B cell (primary cell): ENCODE results near the gene MAP6. TPM values are rescaled to one million over a fixed set of nuclear protein-coding genes. Genes with fewer than 3 reads are reported as not detected.

Experiments
- ATAC-seq: fragments of 200-7000 bp; cut with Tn5 transposase; one replicate; pipeline ENCODE4 v1.10.0; 2021; ENCODE audit warnings: low read depth, mild to moderate bottlenecking, moderate number of reproducible peaks, moderate library complexity
- CTCF ChIA-PET: fragments of 350-600 bp; sonication (Branson Sonifier 250); formaldehyde crosslinking; loops from one replicate; lab custom pipeline; 2021; ENCODE audit warnings: antibody characterized with exemption, inconsistent platforms; lab: Charles Lee
- POLR2A ChIA-PET: fragments of 350-600 bp; sonication (Branson Sonifier 250); formaldehyde crosslinking; loops from one replicate; lab custom pipeline; 2021; ENCODE audit warnings: antibody characterized with exemption; lab: Charles Lee
- DNase-seq: peaks from one replicate; pipeline ENCODE4 v3.0.0; 2013
- H2AFZ ChIP-seq: 2 replicates; pipeline ENCODE4 v1.6.1; 2012; ENCODE audit warnings: mild to moderate bottlenecking, low read depth, low read length; ENCODE audit not compliant: insufficient read depth, poor library complexity, severe bottlenecking
- H3K27ac ChIP-seq, 2 donors: 1 replicate in 1 of 2; 2 replicates in 1 of 2; pipeline ENCODE4 v1.5.1; 2012 to 2013; ENCODE audit warnings: low read length in 2 of 2, mild to moderate bottlenecking in 2 of 2, moderate library complexity in 1 of 2
- H3K27me3 ChIP-seq, 4 experiments: fragments of 200-600 bp in 1 of 4; sonication (generic) in 1 of 4; replicated peaks in 1 of 4; 1 replicate in 2 of 4; 2 replicates in 2 of 4; pipeline versions ENCODE4 v1.6.1 to v1.7.0; 2013 to 2016; ENCODE audit warnings: low read length in 3 of 4, mild to moderate bottlenecking in 2 of 4, mixed read lengths in 1 of 4, moderate library complexity in 1 of 4; ENCODE audit not compliant: insufficient read depth in 4 of 4, control insufficient read depth in 3 of 4; ENCODE audit errors: control extremely low read depth in 1 of 4
- H3K36me3 ChIP-seq, 2 experiments: replicated peaks in 1 of 2; 1 replicate in 1 of 2; 2 replicates in 1 of 2; pipeline versions ENCODE4 v1.6.1 to v1.7.1; 2013; ENCODE audit warnings: low read length in 1 of 2; ENCODE audit not compliant: insufficient read depth in 2 of 2, control insufficient read depth in 1 of 2; ENCODE audit errors: control extremely low read depth in 1 of 2, extremely low read depth in 1 of 2
- H3K4me1 ChIP-seq, 2 donors: fragments of 200-600 bp in 1 of 2; sonication (generic) in 1 of 2; 1 replicate in 1 of 2; 2 replicates in 1 of 2; pipeline versions ENCODE4 v1.5.1 to v1.6.1; 2013 to 2017; ENCODE audit warnings: low read length in 2 of 2; ENCODE audit not compliant: control insufficient read depth in 2 of 2, insufficient read depth in 2 of 2
- H3K4me2 ChIP-seq: replicated peaks from 2 replicates; pipeline ENCODE3; 2012; ENCODE audit warnings: mild to moderate bottlenecking, low read depth, low read length; ENCODE audit not compliant: poor library complexity, severe bottlenecking
- H3K4me3 ChIP-seq, 5 experiments: fragments of 200-600 bp in 1 of 5; sonication (generic) in 1 of 5; 1 replicate in 3 of 5; 2 replicates in 2 of 5; pipeline versions ENCODE4 v1.5.1 to v1.7.0; 2011 to 2016; ENCODE audit warnings: low read length in 4 of 5, mild to moderate bottlenecking in 4 of 5, low read depth in 2 of 5, control low read depth in 1 of 5, moderate library complexity in 1 of 5; ENCODE audit not compliant: insufficient read depth in 1 of 5; ENCODE audit errors: control extremely low read depth in 1 of 5, extremely low read depth in 1 of 5
- H3K79me2 ChIP-seq: fragments of 200-600 bp; sonication (generic); one replicate; pipeline ENCODE4 v1.6.0; 2016; ENCODE audit warnings: low read length; ENCODE audit not compliant: control insufficient read depth, insufficient read depth
- H3K9ac ChIP-seq: fragments of 200-600 bp; sonication (generic); 2 replicates; pipeline ENCODE4 v1.6.1; 2017; ENCODE audit warnings: mild to moderate bottlenecking, low read length, moderate library complexity
- H3K9me3 ChIP-seq, 3 donors: one replicate each; pipeline versions ENCODE4 v1.6.1 to v1.7.1; 2013; ENCODE audit warnings: low read length in 2 of 3; ENCODE audit not compliant: control insufficient read depth in 2 of 3, insufficient read depth in 1 of 3; ENCODE audit errors: control extremely low read depth in 1 of 3
- H4K20me1 ChIP-seq: 2 replicates; pipeline ENCODE4 v1.6.0; 2012; ENCODE audit warnings: mild to moderate bottlenecking, low read length; ENCODE audit not compliant: insufficient read depth, control insufficient read depth, poor library complexity, severe bottlenecking
- H3K27ac Mint-ChIP-seq: one replicate; pipeline ENCODE4 v1.8.0; 2021; ENCODE audit warnings: mixed read lengths
- H3K27me3 Mint-ChIP-seq: one replicate; pipeline ENCODE4 v1.8.0; 2021; ENCODE audit warnings: mixed read lengths
- H3K4me1 Mint-ChIP-seq: one replicate; pipeline ENCODE4 v1.8.0; 2021; ENCODE audit warnings: mixed read lengths
- H3K4me3 Mint-ChIP-seq: one replicate; pipeline ENCODE4 v1.8.0; 2021; ENCODE audit warnings: mixed read lengths
- H3K9me3 Mint-ChIP-seq: one replicate; pipeline ENCODE4 v1.8.0; 2022; ENCODE audit warnings: mixed read lengths; ENCODE audit not compliant: insufficient read depth
- EZH2 ChIP-seq: IDR thresholded peaks from 2 replicates; pipeline ENCODE4 v1.6.1; 2012; ENCODE audit warnings: borderline replicate concordance, low read depth, mild to moderate bottlenecking, moderate library complexity, low read length; ENCODE audit not compliant: insufficient read depth, poor library complexity, severe bottlenecking
- WGBS: methylation state at CpG from one replicate; pipeline ENCODE4 v1.1.5; 2013; ENCODE audit warnings: missing lambda C conversion rate; ENCODE audit not compliant: insufficient coverage; 5-methylcytosine and 5-hydroxymethylcytosine counted together
- intact Hi-C: fragments of 100-400 bp; cut with micrococcal nuclease; formaldehyde crosslinking; loops from one replicate; pipeline ENCODE4 v1.10.0; 2022
- polyA plus RNA-seq: library from polyadenylated mRNA; depleted of rRNA; stranded (reverse); fragments of >200 nt; gene quantifications from 2 replicates; pipeline ENCODE4 v1.2.3, GENCODE V29; 2012
- total RNA-seq, 2 donors: library from RNA; stranded (reverse); fragments of 120-200 nt in 1 of 2; gene quantifications; 1 replicate in 1 of 2; 2 replicates in 1 of 2; pipeline versions ENCODE4 v1.2.3 to v1.2.4, GENCODE V29; 2013 to 2022
- TF ChIP-seq, protein P1 (sequence below): fragments of 200-600 bp; IDR thresholded peaks from one replicate; pipeline ENCODE4 v1.8.0; 2022; ENCODE audit warnings: antibody characterized with exemption, mild to moderate bottlenecking

Gene MAP6
- total and polyA plus RNA-seq, 2 donors (not counting 1 experiment from before 2014, with no cell fraction given), result 0.54 to 0.57 TPM

- no peak overlapping the region for H3K4me3 Mint-ChIP-seq
- ChIA-PET CTCF (no interaction called here), POLR2A (no interaction called here)
- TF ChIP-seq EZH2, result no peak
- TF ChIP-seq, protein P1, sequence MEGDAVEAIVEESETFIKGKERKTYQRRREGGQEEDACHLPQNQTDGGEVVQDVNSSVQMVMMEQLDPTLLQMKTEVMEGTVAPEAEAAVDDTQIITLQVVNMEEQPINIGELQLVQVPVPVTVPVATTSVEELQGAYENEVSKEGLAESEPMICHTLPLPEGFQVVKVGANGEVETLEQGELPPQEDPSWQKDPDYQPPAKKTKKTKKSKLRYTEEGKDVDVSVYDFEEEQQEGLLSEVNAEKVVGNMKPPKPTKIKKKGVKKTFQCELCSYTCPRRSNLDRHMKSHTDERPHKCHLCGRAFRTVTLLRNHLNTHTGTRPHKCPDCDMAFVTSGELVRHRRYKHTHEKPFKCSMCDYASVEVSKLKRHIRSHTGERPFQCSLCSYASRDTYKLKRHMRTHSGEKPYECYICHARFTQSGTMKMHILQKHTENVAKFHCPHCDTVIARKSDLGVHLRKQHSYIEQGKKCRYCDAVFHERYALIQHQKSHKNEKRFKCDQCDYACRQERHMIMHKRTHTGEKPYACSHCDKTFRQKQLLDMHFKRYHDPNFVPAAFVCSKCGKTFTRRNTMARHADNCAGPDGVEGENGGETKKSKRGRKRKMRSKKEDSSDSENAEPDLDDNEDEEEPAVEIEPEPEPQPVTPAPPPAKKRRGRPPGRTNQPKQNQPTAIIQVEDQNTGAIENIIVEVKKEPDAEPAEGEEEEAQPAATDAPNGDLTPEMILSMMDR, result no peak
- intact Hi-C loops, result no loop called here
- H3K9me3 Mint-ChIP-seq, result no peaks in the 10 kb centered on the region
- H2AFZ ChIP-seq, result no peak overlapping the region
- H4K20me1 ChIP-seq, result no peaks in the 10 kb centered on the region
- no peak overlapping the region for H3K27ac Mint-ChIP-seq
- peaks cover 0 to 12% (median 5%) of the 10 kb centered on the region in 4 experiments for H3K27me3 ChIP-seq
- no peak for DNase-seq
- H3K79me2 ChIP-seq, result no peaks in the 10 kb centered on the region
- peaks cover 0 to 2% (median 0%) of the 10 kb centered on the region in 3 donors for H3K9me3 ChIP-seq
- no peak overlapping the region for H3K4me3 ChIP-seq
- H3K4me2 ChIP-seq, result no peak overlapping the region
- H3K36me3 ChIP-seq, result no peaks in the 10 kb centered on the region
- no peak overlapping the region for H3K27ac ChIP-seq
- H3K27me3 Mint-ChIP-seq, result peaks cover 30% of the 10 kb centered on the region
- WGBS, result 92% methylated on average over 7 of the region's 9 CpGs
- H3K9ac ChIP-seq, result no peak overlapping the region
- peaks cover 25% of the 10 kb centered on the region for H3K4me1 Mint-ChIP-seq
- ATAC-seq, result no peak
- H3K4me1 ChIP-seq, result peaks cover 13 to 26% of the 10 kb centered on the region in 2 donors
Observed at GRCh38 chr11:75539459-75540334, 129.1 kb downstream of the MAP6 start.
